GM18511 (cell line): ENCODE results near the gene COQ3.

Experiments used
- ATAC-seq: cut with Tn5 transposase; IDR thresholded peaks from one replicate; pipeline ENCODE4 v1.9.1; 2021; ENCODE audit warnings: mild to moderate bottlenecking, moderate library complexity; ENCODE audit not compliant: unreplicated experiment

Gene COQ3, protein sequence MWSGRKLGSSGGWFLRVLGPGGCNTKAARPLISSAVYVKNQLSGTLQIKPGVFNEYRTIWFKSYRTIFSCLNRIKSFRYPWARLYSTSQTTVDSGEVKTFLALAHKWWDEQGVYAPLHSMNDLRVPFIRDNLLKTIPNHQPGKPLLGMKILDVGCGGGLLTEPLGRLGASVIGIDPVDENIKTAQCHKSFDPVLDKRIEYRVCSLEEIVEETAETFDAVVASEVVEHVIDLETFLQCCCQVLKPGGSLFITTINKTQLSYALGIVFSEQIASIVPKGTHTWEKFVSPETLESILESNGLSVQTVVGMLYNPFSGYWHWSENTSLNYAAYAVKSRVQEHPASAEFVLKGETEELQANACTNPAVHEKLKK

DNA sequence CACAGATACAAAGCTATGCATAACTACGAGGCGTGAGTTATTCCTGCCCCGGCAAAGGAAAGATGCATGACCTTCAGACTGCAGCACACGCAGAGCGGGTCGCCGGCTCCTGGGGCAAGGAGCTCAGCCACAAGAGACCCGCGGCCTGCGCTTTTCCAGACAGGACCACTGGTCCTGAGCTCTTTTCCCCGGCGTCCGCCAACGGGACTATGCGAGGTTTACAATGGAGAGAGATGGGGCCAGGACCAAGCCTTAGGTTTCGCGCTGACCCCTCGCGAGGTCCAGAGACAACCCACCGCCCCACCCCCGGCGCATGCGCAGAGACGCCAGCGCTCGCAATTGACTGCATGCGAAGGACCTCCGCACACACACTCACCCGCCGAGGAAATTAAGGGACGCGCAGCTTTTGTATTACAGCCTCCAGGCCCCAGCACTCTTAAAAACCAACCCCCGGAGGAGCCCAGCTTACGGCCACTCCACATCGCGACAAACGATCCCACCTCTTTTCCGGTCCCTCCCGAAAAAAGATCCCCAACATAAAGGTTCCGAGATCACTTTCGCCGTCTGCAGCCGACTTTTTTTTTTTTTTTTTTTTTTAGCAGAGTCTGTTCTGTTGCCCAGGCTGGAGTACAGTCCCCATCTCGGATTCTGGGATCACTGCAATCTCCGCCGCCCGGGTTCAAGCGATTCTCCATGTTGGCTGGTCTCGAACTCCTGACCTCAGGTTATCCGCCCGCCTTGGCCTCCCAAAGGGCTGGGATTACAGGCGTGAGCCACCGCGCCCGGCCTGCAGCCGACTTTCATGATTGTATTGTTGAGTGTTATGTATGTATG lies at the start of gene COQ3:
Gene COQ3, minus strand, starts transcription at position 498 of the 834 bp plus-strand sequence. Its CDS starts 16 bp downstream, at position 482.
- ATAC-seq: peak; percentile 83

DNA sequence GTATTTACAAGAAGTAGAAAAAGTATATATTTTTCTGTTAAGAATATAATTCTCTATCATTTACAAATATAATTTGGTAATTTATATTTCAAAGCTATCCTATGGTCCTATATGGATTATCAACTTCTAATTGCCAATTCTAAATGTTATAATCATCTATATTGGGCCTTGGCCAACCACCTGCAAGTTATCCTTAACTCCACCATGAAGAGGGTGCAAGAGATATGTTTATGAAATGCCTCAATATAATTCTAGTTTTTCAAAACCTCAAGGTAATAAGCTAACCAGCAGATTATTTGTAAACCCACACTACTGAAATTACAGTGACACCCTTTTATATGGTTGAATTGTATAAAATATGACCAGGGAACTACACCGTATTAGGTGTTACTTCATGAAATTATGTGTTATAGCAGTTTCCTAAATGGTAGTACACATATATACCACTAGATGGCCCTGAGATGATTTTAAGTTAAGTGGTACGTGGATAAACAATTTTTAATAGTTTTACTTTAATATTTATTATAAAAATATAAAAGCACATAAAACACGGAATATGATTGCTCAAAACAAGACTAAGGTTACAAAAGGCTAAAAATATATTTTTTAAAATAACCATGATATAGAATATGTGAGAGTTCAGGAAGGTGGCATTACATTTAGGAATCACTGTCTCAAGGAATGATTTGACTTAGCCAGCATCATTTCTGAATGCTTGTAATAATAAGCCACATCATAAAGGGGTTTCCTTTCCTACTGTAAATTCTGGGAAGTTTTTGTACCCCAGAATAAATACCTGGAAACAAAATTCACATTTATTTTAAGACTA lies 40.9 kb upstream of the COQ3 start:
- peak; percentile 89 for ATAC-seq

- ATAC-seq: no peak
Measured at GRCh38 chr6:99432877-99433276, 38.9 kb upstream of the COQ3 start.

GRCh38 chr6:99431901-99432300 lies 37.9 kb upstream of the COQ3 start:
- no peak for ATAC-seq

DNA sequence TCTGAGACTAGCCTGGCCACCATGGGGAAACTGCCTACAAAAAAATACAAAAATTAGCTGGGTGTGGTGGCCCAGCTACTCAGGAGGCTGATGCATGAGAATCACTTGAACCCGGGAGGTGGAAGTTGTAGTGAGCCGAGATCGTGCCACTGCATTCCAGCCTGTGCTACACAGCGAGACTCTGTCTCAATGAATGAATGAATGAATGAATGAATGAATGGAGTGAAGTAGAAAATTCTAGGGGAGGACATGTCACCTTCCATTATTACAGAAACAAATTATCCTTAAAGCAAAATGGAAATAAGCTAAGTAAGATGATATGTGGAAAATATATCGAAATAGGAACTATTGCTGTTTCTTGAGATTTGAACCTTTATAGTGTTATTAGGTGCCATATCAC lies 34.0 kb upstream of the COQ3 start:
- no peak for ATAC-seq

DNA sequence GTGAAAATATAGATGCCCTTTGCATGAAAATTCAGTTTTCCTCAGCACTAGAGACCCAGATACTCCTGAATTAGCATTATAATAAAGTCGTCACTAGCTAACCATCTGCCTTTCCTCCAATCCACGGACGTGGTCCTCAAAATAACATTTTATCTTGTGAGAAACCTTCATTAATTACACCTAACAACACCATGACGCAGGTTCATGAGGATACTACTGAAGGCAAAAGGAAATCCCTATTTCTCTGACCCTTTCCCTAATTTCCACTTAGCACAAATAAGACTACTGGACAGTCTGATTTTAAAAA lies 32.4 kb upstream of the COQ3 start:
- ATAC-seq: no peak

DNA sequence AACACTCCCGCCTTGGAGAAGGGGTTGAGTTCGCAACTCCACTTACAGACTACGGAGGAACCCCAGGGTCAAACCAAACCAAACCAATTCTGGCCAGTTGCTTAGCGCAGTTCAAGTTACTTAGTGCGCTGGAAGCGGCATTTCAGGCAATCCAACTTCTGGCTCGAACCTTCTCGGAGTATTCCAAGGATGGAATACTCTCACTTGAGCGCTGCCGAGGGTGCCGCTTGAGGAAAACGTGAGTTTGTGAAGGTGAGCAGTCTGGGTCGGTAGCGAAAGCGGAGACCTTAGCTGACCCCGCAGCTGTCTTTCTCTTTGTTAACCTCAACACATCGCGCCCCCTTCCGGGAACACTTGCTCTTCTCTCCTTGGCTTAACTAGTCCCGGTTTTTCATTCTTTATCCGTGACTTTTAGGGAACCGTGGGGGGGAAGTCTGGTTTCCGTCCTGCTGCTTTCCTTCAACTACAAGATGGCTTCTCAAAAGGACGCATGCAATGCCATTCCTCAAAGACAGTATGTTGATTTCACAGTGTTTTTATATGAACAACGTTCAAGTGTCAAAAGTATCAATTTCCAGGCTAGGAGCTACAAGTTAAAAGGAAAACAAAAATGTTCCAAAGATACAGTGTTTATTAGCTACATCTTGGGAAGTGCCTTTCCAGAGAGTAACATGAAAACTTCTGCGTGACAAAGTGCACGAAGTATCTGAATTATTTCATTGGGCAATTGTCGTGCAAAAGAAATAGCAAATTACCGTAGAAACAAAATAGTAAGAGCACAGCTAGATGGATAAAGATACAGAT lies 31.9 kb upstream of the COQ3 start:
- peak; percentile 60 for ATAC-seq

- peak; percentile 91 for ATAC-seq
Measured at GRCh38 chr6:99424761-99425646, 31.0 kb upstream of the COQ3 start, which contains the start of gene PNISR. PNISR (minus strand) TSS chr6:99425308; CDS start chr6:99414659, 10,649 bp downstream.

- no peak for ATAC-seq
Measured at GRCh38 chr6:99424022-99424421, 30.0 kb upstream of the COQ3 start.

- no peak for ATAC-seq
Measured at GRCh38 chr6:99422912-99423311, 28.9 kb upstream of the COQ3 start.

- ATAC-seq: peak; percentile 85
Measured at GRCh38 chr6:99416892-99417767, 23.1 kb upstream of the COQ3 start.

DNA sequence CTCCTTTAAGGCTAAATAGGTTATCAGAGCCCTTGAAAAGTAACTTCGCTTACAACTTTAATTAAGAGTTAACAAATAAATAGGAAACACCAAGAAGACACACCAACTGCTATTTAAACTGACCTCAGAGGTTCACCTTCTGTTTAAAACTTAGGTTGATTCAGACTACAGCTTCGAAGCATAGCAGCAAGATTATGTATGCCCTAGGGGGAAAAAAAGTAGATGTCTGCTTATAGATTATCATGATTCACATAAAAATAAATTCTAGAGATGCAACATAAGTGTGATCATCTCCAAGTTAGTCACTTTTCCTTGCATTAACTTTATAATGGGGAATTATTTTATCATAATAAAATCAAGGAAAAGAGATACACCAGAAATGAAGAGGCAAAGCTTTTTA lies 22.2 kb upstream of the COQ3 start:
- ATAC-seq: no peak

GRCh38 chr6:99415446-99415845 lies 21.5 kb upstream of the COQ3 start:
- no peak for ATAC-seq

- no peak for ATAC-seq
Measured at GRCh38 chr6:99412065-99412464, 18.1 kb upstream of the COQ3 start.

DNA sequence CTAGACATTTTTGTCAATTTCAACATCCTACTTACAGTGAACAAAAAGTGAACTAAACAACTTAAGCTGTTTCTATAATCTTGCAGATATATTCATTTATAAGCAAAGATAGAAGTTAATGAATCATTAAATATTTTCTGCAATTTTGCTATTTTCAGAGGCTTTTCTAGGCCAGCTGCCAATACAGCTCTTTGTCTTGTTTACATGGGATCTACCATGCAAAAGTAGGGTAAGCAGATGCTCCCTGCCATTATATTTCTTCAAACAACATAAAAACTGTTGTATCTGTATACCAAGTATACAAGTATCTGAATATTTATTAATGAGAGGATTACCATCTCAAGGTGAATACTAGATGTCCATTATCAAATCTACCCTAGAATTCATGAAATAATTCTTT lies 15.7 kb upstream of the COQ3 start:
- no peak for ATAC-seq

DNA sequence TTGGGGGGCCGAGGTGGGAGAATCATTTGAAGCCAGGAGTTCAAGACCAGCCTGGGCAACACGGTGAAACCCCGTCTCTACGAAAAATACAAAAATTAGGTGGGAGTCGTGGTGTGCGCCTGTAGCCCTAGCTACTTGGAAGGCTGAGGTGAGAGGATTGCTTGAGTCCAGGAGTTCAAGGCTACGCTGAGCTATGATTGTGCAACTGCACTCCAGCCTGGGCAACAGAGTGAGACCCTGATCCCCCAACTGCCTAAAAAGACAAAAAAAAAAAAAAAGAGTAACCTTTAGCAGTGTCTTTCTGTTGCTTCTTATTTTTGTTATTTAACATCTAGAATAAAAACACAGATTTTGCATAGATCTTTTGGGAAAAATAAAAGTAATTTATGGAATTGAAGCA lies 13.1 kb upstream of the COQ3 start:
- ATAC-seq: no peak

DNA sequence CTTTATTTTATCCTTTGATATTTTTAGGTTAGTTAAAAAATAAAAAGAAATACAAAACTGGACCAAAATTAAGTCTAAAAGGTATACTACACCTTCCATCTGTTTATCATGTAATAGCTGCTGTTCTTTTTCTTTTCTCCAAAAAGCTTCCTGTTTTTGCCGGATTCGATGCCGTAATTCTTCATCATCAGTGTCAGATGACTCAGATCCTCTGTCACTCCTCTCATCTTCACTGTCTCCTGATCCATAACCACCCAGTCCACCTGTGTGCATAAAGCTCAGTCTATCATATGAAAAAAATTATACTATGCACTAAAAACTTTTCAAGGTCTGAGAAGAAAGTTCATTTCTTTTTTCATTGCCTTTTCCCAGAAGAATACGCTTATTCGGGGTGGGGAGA lies 8.5 kb upstream of the COQ3 start:
- no peak for ATAC-seq

- ATAC-seq: no peak
Measured at GRCh38 chr6:99397287-99397686, 3.3 kb upstream of the COQ3 start.

- ATAC-seq: peak; percentile 38
Measured at GRCh38 chr6:99393366-99393697, 663 bp downstream of the COQ3 start.
